Measurements from ENCODE around the gene NANOG. TPM values are rescaled to one million over a fixed set of nuclear protein-coding genes. Genes with fewer than 3 reads are reported as not detected.

NANOG gene
- total and polyA plus RNA-seq, 2 donors from 2014 or later: 0.16 TPM; not detected in 1

GRCh38 chr12:7756993-7757392 is 32.2 kb upstream of the NANOG start:
- H3K27me3 ChIP-seq (ENCODE audit: control insufficient read depth, insufficient read depth, low read length): no peaks in the 10 kb centered on the region
- no peaks in the 10 kb centered on the region for H3K9me3 ChIP-seq (ENCODE audit: control insufficient read depth in 2 of 3, insufficient read depth in 1 of 3, low read length in 3 of 3)
- no peak for TF ChIP-seq CTCF (IDR thresholded peaks at IDR 0.05; ENCODE audit: borderline replicate concordance, extremely low read depth, insufficient read depth)
- no peaks in the 10 kb centered on the region for H3K36me3 ChIP-seq (ENCODE audit: control insufficient read depth in 2 of 3, insufficient read depth in 3 of 3, low read length in 3 of 3)
- H3K4me1 ChIP-seq (ENCODE audit: control insufficient read depth in 2 of 3, insufficient read depth in 2 of 3, low read depth in 1 of 3, low read length in 3 of 3): no peaks in the 10 kb centered on the region
- H3K9ac ChIP-seq (ENCODE audit: low read length in 3 of 3): no peak overlapping the region
- no peak overlapping the region for H3K4me3 ChIP-seq (ENCODE audit: low read length in 3 of 3)
- no peak overlapping the region for H3K27ac ChIP-seq (ENCODE audit: low read depth in 2 of 2, low read length in 2 of 2)
- FAIRE-seq (no peak), DNase-seq (no peak)
- intact Hi-C loops (cut with DNase I): no loop called here

GRCh38 chr12:7758766-7759140 is 30.4 kb upstream of the NANOG start:
- H3K27me3 ChIP-seq (ENCODE audit: control insufficient read depth, insufficient read depth, low read length): no peaks in the 10 kb centered on the region
- FAIRE-seq (no peak), DNase-seq (no peak)
- TF ChIP-seq CTCF (IDR thresholded peaks at IDR 0.05; ENCODE audit: borderline replicate concordance, extremely low read depth, insufficient read depth): no peak
- no peak overlapping the region for H3K9ac ChIP-seq (ENCODE audit: low read length in 3 of 3)
- H3K36me3 ChIP-seq (ENCODE audit: control insufficient read depth in 2 of 3, insufficient read depth in 3 of 3, low read length in 3 of 3): no peaks in the 10 kb centered on the region
- H3K27ac ChIP-seq (ENCODE audit: low read depth in 2 of 2, low read length in 2 of 2): no peak overlapping the region
- no peaks in the 10 kb centered on the region for H3K9me3 ChIP-seq (ENCODE audit: control insufficient read depth in 2 of 3, insufficient read depth in 1 of 3, low read length in 3 of 3)
- intact Hi-C loops (cut with DNase I): no loop called here
- no peaks in the 10 kb centered on the region for H3K4me1 ChIP-seq (ENCODE audit: control insufficient read depth in 2 of 3, insufficient read depth in 2 of 3, low read depth in 1 of 3, low read length in 3 of 3)
- no peak overlapping the region for H3K4me3 ChIP-seq (ENCODE audit: low read length in 3 of 3)

GRCh38 chr12:7769999-7770398 is 19.2 kb upstream of the NANOG start:
- Histone ChIP-seq H3K9ac (ENCODE audit: low read length in 3 of 3) (no peak overlapping the region), H3K27ac (ENCODE audit: low read depth in 2 of 2, low read length in 2 of 2) (no peak overlapping the region), H3K4me3 (ENCODE audit: low read length in 3 of 3) (no peak overlapping the region), H3K4me1 (ENCODE audit: control insufficient read depth in 2 of 3, insufficient read depth in 2 of 3, low read depth in 1 of 3, low read length in 3 of 3) (no peaks in the 10 kb centered on the region), H3K9me3 (ENCODE audit: control insufficient read depth in 2 of 3, insufficient read depth in 1 of 3, low read length in 3 of 3) (no peaks in the 10 kb centered on the region), H3K27me3 (ENCODE audit: control insufficient read depth, insufficient read depth, low read length) (no peaks in the 10 kb centered on the region), H3K36me3 (ENCODE audit: control insufficient read depth in 2 of 3, insufficient read depth in 3 of 3, low read length in 3 of 3) (no peaks in the 10 kb centered on the region)
- no peak for TF ChIP-seq CTCF (IDR thresholded peaks at IDR 0.05; ENCODE audit: borderline replicate concordance, extremely low read depth, insufficient read depth)
- no peak for DNase-seq
- intact Hi-C loops (cut with DNase I): no loop called here
- FAIRE-seq: no peak

- FAIRE-seq: no peak
- Histone ChIP-seq H3K4me3 (ENCODE audit: low read length in 3 of 3) (no peak overlapping the region), H3K27ac (ENCODE audit: low read depth in 2 of 2, low read length in 2 of 2) (no peak overlapping the region), H3K4me1 (ENCODE audit: control insufficient read depth in 2 of 3, insufficient read depth in 2 of 3, low read depth in 1 of 3, low read length in 3 of 3) (no peaks in the 10 kb centered on the region), H3K9ac (ENCODE audit: low read length in 3 of 3) (no peak overlapping the region), H3K27me3 (ENCODE audit: control insufficient read depth, insufficient read depth, low read length) (no peaks in the 10 kb centered on the region), H3K36me3 (ENCODE audit: control insufficient read depth in 2 of 3, insufficient read depth in 3 of 3, low read length in 3 of 3) (no peaks in the 10 kb centered on the region), H3K9me3 (ENCODE audit: control insufficient read depth in 2 of 3, insufficient read depth in 1 of 3, low read length in 3 of 3) (no peaks in the 10 kb centered on the region)
- no peak for TF ChIP-seq CTCF (IDR thresholded peaks at IDR 0.05; ENCODE audit: borderline replicate concordance, extremely low read depth, insufficient read depth)
- intact Hi-C loops (cut with DNase I): no loop called here
- no peak for DNase-seq
Measured at GRCh38 chr12:7781274-7781673, 7.9 kb upstream of the NANOG start.
